ENCODE results near the gene NAALADL1. TPM values are rescaled to one million over a fixed set of nuclear protein-coding genes. Genes with fewer than 3 reads are reported as not detected.

Gene NAALADL1
- total and polyA plus RNA-seq, 2 of the 4 experiments (the other 2 are of a cell fraction): 3.8 to 5.8 TPM

GRCh38 chr11:64998141-64998540, 60.2 kb downstream of the NAALADL1 start:
- Histone ChIP-seq H3K4me1 (ENCODE audit: control insufficient read depth, insufficient read depth, low read length) (0 out of 2 replicates have a peak, but pooled peaks cover 4% of the 10 kb centered on the region), H4K20me1 (ENCODE audit: insufficient read depth, low read length) (no peaks in the 10 kb centered on the region), H4K5ac (ENCODE audit: low read depth, low read length) (no peak overlapping the region), H3K36me3 (ENCODE audit: control insufficient read depth, insufficient read depth, low read length) (no peaks in the 10 kb centered on the region), H3K9ac (ENCODE audit: low read depth, low read length) (no peak overlapping the region), H2BK20ac (ENCODE audit: low read depth, low read length) (no peak overlapping the region), H3K27me3 (ENCODE audit: control insufficient read depth, insufficient read depth, low read length) (no peaks in the 10 kb centered on the region), H3K14ac (replicated peaks; ENCODE audit: low read depth, low read length) (no peak overlapping the region), H3K18ac (ENCODE audit: low read depth, low read length) (no peak overlapping the region), H2BK120ac (ENCODE audit: low read depth, low read length) (no peak overlapping the region), H2AK5ac (ENCODE audit: low read depth, low read length) (no peak overlapping the region), H3K56ac (ENCODE audit: extremely low read depth, insufficient read depth, low read length) (no peak overlapping the region), H3K4me3 (ENCODE audit: insufficient read depth, low read depth, low read length) (no peak overlapping the region), H3K27ac (ENCODE audit: insufficient read depth, low read length) (no peak overlapping the region), H3K4ac (ENCODE audit: low read depth, low read length) (no peak overlapping the region), H2BK5ac (ENCODE audit: low read depth, low read length, poor library complexity, severe bottlenecking) (no peak overlapping the region), H3K4me2 (ENCODE audit: low read depth, low read length) (no peak overlapping the region), H4K91ac (ENCODE audit: insufficient read depth, low read depth, low read length) (no peak overlapping the region), H3K9me1 (ENCODE audit: insufficient read depth, low read length) (peaks cover 7% of the 10 kb centered on the region; the same call in 1 of the 2 replicates), H4K8ac (ENCODE audit: low read depth in 2 of 2, low read length in 2 of 2) (no peak overlapping the region), H2AK9ac (replicated peaks; ENCODE audit: low read depth, low read length, poor library complexity) (no peak overlapping the region), H3K23ac (ENCODE audit: low read depth, low read length) (no peak overlapping the region), H2AFZ (replicated peaks; ENCODE audit: low read length, poor library complexity) (no peak overlapping the region), H3K9me3 (ENCODE audit: control insufficient read depth, insufficient read depth, low read length) (no peaks in the 10 kb centered on the region), H3K79me1 (ENCODE audit: low read depth in 1 of 2, low read length in 2 of 2) (no peaks in the 10 kb centered on the region), H2BK15ac (ENCODE audit: low read depth, low read length) (no peak overlapping the region)
- intact Hi-C loops (cut with micrococcal nuclease) (loop anchor here (5.0 kb wide), 1 partner anchor 151 kb away; no protein-coding TSS in a partner anchor), dilution Hi-C loops (cut with HindIII; ENCODE audit: low sequenced_read_pairs, unreplicated experiment) (no loop called here), in situ Hi-C loops (cut with MboI; ENCODE audit: low sequenced_read_pairs) (no loop called here)
- POLR2A ChIA-PET (ENCODE audit: unreplicated experiment): no interaction called here
- DNase-seq: no peak
- CTCF ChIA-PET: interaction anchor here (0.9 kb wide), 1 partner anchor 152 kb away, joined by 3 read pairs; no protein-coding TSS in a partner anchor
- TF ChIP-seq USF2 (IDR thresholded peaks at IDR 0.05; ENCODE audit: low read depth, low read length) (no peak), BHLHE40 (IDR thresholded peaks at IDR 0.05; ENCODE audit: low read depth, low read length) (no peak), FOS (IDR thresholded peaks at IDR 0.05; ENCODE audit: low read depth, low read length) (no peak), RCOR1 (IDR thresholded peaks at IDR 0.05; ENCODE audit: insufficient replicate concordance, low read length) (no peak), CHD1 (IDR thresholded peaks at IDR 0.05; ENCODE audit: low read depth, low read length) (no peak), MXI1 (IDR thresholded peaks at IDR 0.05; ENCODE audit: borderline replicate concordance, low read depth, low read length) (no peak), MAFK (IDR thresholded peaks at IDR 0.05; ENCODE audit: low read depth, low read length) (no peak), CEBPB (IDR thresholded peaks at IDR 0.05; ENCODE audit: low read depth, low read length) (no peak), MAZ (IDR thresholded peaks at IDR 0.05; ENCODE audit: borderline replicate concordance, low read depth, low read length) (no peak)
- TF ChIP-seq, protein P1, sequence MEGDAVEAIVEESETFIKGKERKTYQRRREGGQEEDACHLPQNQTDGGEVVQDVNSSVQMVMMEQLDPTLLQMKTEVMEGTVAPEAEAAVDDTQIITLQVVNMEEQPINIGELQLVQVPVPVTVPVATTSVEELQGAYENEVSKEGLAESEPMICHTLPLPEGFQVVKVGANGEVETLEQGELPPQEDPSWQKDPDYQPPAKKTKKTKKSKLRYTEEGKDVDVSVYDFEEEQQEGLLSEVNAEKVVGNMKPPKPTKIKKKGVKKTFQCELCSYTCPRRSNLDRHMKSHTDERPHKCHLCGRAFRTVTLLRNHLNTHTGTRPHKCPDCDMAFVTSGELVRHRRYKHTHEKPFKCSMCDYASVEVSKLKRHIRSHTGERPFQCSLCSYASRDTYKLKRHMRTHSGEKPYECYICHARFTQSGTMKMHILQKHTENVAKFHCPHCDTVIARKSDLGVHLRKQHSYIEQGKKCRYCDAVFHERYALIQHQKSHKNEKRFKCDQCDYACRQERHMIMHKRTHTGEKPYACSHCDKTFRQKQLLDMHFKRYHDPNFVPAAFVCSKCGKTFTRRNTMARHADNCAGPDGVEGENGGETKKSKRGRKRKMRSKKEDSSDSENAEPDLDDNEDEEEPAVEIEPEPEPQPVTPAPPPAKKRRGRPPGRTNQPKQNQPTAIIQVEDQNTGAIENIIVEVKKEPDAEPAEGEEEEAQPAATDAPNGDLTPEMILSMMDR (conservative IDR thresholded peaks at IDR 0.05; ENCODE audit: low read depth, low read length): no peak
- ATAC-seq (ENCODE audit: low read depth): no peak
- WGBS, 2 experiments (ENCODE audit: extremely low coverage in 2 of 2, insufficient read length in 1 of 2): no CpG with 5 or more reads among the region's 1 CpG
- no TSS peak for BruUV-seq (replicated peaks)
